Fibroblast of lung (primary cell): ENCODE results near the gene APPBP2. TPM values are rescaled to one million over a fixed set of nuclear protein-coding genes. Genes with fewer than 3 reads are reported as not detected.
A peak's percentile ranks its signal among the peaks of the same experiment; 100 is the strongest.

Source experiments
- DNase-seq, 2 donors: peaks; one replicate each; pipeline versions ENCODE4 v3.0.0 to v3.0.0-alpha.2; 2010; ENCODE audit warnings: low read depth in 2 of 2
- H2AFZ ChIP-seq: 2 replicates; pipeline ENCODE4 v1.5.1; 2012; ENCODE audit warnings: low read length, control low read depth, inconsistent platforms
- H3K27ac ChIP-seq: 2 replicates; pipeline ENCODE4 v1.5.1; 2011; ENCODE audit warnings: low read length, control low read depth; ENCODE audit not compliant: insufficient read depth
- H3K27me3 ChIP-seq: 2 replicates; pipeline ENCODE4 v1.5.1; 2011; ENCODE audit warnings: mild to moderate bottlenecking, low read length; ENCODE audit not compliant: control insufficient read depth, insufficient read depth
- H3K36me3 ChIP-seq: 2 replicates; pipeline ENCODE4 v1.5.1; 2011; ENCODE audit warnings: low read length; ENCODE audit not compliant: control insufficient read depth, insufficient read depth
- H3K4me1 ChIP-seq: 2 replicates; pipeline ENCODE4 v1.5.1; 2011; ENCODE audit warnings: low read length; ENCODE audit not compliant: control insufficient read depth, insufficient read depth; ENCODE audit errors: extremely low read depth
- H3K4me2 ChIP-seq: 2 replicates; pipeline ENCODE4 v1.5.1; 2011; ENCODE audit warnings: low read length, control low read depth; ENCODE audit not compliant: insufficient read depth; ENCODE audit errors: extremely low read depth
- H3K4me3 ChIP-seq, 4 experiments: fragments of 200-600 bp in 1 of 4; sonication (generic) in 1 of 4; replicated peaks in 1 of 4; 2 replicates each; pipeline ENCODE4 v1.5.1; 2011 to 2016; ENCODE audit warnings: low read length in 4 of 4, low read depth in 3 of 4, mild to moderate bottlenecking in 3 of 4, control low read depth in 2 of 4, inconsistent platforms in 1 of 4, mixed read lengths in 1 of 4; ENCODE audit not compliant: insufficient read depth in 1 of 4; ENCODE audit errors: control extremely low read depth in 1 of 4
- H3K79me2 ChIP-seq: 2 replicates; pipeline ENCODE4 v1.5.1; 2012; ENCODE audit warnings: mild to moderate bottlenecking, low read length, inconsistent platforms; ENCODE audit not compliant: control insufficient read depth, insufficient read depth
- H3K9ac ChIP-seq: 2 replicates; pipeline ENCODE4 v1.5.1; 2011; ENCODE audit warnings: mild to moderate bottlenecking, low read length, control low read depth; ENCODE audit not compliant: insufficient read depth
- H3K9me3 ChIP-seq: 2 replicates; pipeline ENCODE4 v1.5.1; 2012; ENCODE audit warnings: low read depth, low read length; ENCODE audit not compliant: control insufficient read depth, insufficient read depth
- H4K20me1 ChIP-seq: 2 replicates; pipeline ENCODE4 v1.5.1; 2011; ENCODE audit warnings: low read length; ENCODE audit not compliant: control insufficient read depth, insufficient read depth; ENCODE audit errors: extremely low read depth
- EZH2 ChIP-seq: IDR thresholded peaks from 2 replicates; pipeline ENCODE4 v1.5.1; 2012; ENCODE audit warnings: low read length, control low read depth, mild to moderate bottlenecking; ENCODE audit errors: missing control alignments
- polyA minus RNA-seq: library from RNA; depleted of rRNA, polyadenylated mRNA; stranded (reverse); fragments of >200 nt; gene quantifications from 2 replicates; pipeline ENCODE4 v1.2.3, GENCODE V29; 2011; ENCODE audit warnings: low replicate concordance
- polyA plus RNA-seq, 2 donors: library from polyadenylated mRNA; depleted of rRNA in 1 of 2; stranded (reverse) in 1 of 2; unstranded in 1 of 2; fragments of >200 nt; gene quantifications; 2 replicates each; pipeline ENCODE4 v1.2.1, GENCODE V29; 2011 to 2012; ENCODE audit warnings: missing spikeins in 1 of 2
- total RNA-seq: library from RNA; depleted of rRNA; stranded (reverse); fragments of >200 nt; gene quantifications from 2 replicates; pipeline ENCODE4 v1.2.1, GENCODE V29; 2014
- TF ChIP-seq, protein P1 (sequence below), 2 donors: IDR thresholded peaks in 1 of 2; conservative IDR thresholded peaks in 1 of 2; 1 replicate in 1 of 2; 2 replicates in 1 of 2; pipeline ENCODE4 v1.5.1; 2011 to 2012; ENCODE audit warnings: low read length in 2 of 2, control low read depth in 1 of 2, inconsistent platforms in 1 of 2, low read depth in 1 of 2, mild to moderate bottlenecking in 1 of 2

Gene APPBP2
- total RNA-seq (46.0 and 58.1 TPM in 2 replicates), polyA plus RNA-seq (25.3 and 45.0 TPM in 2 replicates), polyA minus RNA-seq (5.0 and 13.1 TPM in 2 replicates)
- polyA plus RNA-seq (2012) = 22.1 and 25.1 TPM in 2 replicates

GRCh38 chr17:60525685-60526514, at the start of gene APPBP2:
APPBP2 (minus strand) TSS chr17:60526242; CDS start chr17:60525931, 311 bp downstream.
- Histone ChIP-seq H3K9ac (peak within 1 kb of the TSS; percentile 98), H3K79me2 (peaks cover 49% of the 10 kb centered on the region), H3K4me2 (peak within 1 kb of the TSS; percentile 89), H3K36me3 (no peaks in the 10 kb centered on the region), H3K27ac (peak within 1 kb of the TSS; percentile 97), H3K4me3 (peak within 1 kb of the TSS; percentile 96 to 100 (median 98)), H3K4me1 (peaks cover 2% of the 10 kb centered on the region), H2AFZ (peak within 1 kb of the TSS; percentile 77), H3K9me3 (no peaks in the 10 kb centered on the region), H3K27me3 (no peaks in the 10 kb centered on the region), H4K20me1 (no peaks in the 10 kb centered on the region)
- DNase-seq = peak; percentile 87 to 88
- no peak for TF ChIP-seq EZH2
- TF ChIP-seq, protein P1, sequence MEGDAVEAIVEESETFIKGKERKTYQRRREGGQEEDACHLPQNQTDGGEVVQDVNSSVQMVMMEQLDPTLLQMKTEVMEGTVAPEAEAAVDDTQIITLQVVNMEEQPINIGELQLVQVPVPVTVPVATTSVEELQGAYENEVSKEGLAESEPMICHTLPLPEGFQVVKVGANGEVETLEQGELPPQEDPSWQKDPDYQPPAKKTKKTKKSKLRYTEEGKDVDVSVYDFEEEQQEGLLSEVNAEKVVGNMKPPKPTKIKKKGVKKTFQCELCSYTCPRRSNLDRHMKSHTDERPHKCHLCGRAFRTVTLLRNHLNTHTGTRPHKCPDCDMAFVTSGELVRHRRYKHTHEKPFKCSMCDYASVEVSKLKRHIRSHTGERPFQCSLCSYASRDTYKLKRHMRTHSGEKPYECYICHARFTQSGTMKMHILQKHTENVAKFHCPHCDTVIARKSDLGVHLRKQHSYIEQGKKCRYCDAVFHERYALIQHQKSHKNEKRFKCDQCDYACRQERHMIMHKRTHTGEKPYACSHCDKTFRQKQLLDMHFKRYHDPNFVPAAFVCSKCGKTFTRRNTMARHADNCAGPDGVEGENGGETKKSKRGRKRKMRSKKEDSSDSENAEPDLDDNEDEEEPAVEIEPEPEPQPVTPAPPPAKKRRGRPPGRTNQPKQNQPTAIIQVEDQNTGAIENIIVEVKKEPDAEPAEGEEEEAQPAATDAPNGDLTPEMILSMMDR (conservative IDR thresholded peaks at IDR 0.05 in 1 of 2, IDR thresholded peaks at IDR 0.05 in 1 of 2; ENCODE audit: low read depth in 1 of 2, low read length in 2 of 2) = no peak

- H3K9me3 ChIP-seq = no peaks in the 10 kb centered on the region
- H3K36me3 ChIP-seq = no peaks in the 10 kb centered on the region
- no peaks in the 10 kb centered on the region for H3K79me2 ChIP-seq
- DNase-seq = peak in 1 of 2 donors; percentile 91
- TF ChIP-seq, protein P1 (conservative IDR thresholded peaks at IDR 0.05 in 1 of 2, IDR thresholded peaks at IDR 0.05 in 1 of 2; ENCODE audit: low read depth in 1 of 2, low read length in 2 of 2) = no peak
- no peak for TF ChIP-seq EZH2
- H3K4me1 ChIP-seq = no peaks in the 10 kb centered on the region
- H3K27me3 ChIP-seq = no peaks in the 10 kb centered on the region
- H3K27ac ChIP-seq = no peak overlapping the region
- H4K20me1 ChIP-seq = no peaks in the 10 kb centered on the region
- no peak overlapping the region for H3K4me2 ChIP-seq
- H3K4me3 ChIP-seq = no peak overlapping the region
- H3K9ac ChIP-seq = no peak overlapping the region
- H2AFZ ChIP-seq = no peak overlapping the region
These were observed 47.4 kb upstream of the APPBP2 start for GRCh38 chr17:60573236-60574051.

- no peak overlapping the region for H3K4me3 ChIP-seq
- no peak overlapping the region for H2AFZ ChIP-seq
- H3K9ac ChIP-seq = no peak overlapping the region
- H3K79me2 ChIP-seq = no peaks in the 10 kb centered on the region
- H3K4me1 ChIP-seq = no peaks in the 10 kb centered on the region
- TF ChIP-seq EZH2 = no peak
- TF ChIP-seq, protein P1 (conservative IDR thresholded peaks at IDR 0.05 in 1 of 2, IDR thresholded peaks at IDR 0.05 in 1 of 2; ENCODE audit: low read depth in 1 of 2, low read length in 2 of 2) = no peak
- no peaks in the 10 kb centered on the region for H3K36me3 ChIP-seq
- H3K9me3 ChIP-seq = no peaks in the 10 kb centered on the region
- no peak overlapping the region for H3K4me2 ChIP-seq
- no peak overlapping the region for H3K27ac ChIP-seq
- H4K20me1 ChIP-seq = no peaks in the 10 kb centered on the region
- no peak for DNase-seq
- no peaks in the 10 kb centered on the region for H3K27me3 ChIP-seq
These were observed 39.2 kb upstream of the APPBP2 start for GRCh38 chr17:60565233-60565632.
